NCI-H146 treated with DMSO at 0.1 percent for 48 hours (cell line): ENCODE measurements around the gene PLA2G4F.

Experiments used
- DNase-seq: peaks from one replicate; lab custom pipeline; 2025; ENCODE audit not compliant: unreplicated experiment; lab: John Stamatoyannopoulos, UW

The PLA2G4F gene

GRCh38 chr15:42163947-42164550 is 7.6 kb upstream of the PLA2G4F start:
- DNase-seq, result no peak

GRCh38 chr15:42163291-42163690 is 6.9 kb upstream of the PLA2G4F start:
- DNase-seq, result no peak

GRCh38 chr15:42160136-42160535 is 3.7 kb upstream of the PLA2G4F start:
- DNase-seq, result no peak

GRCh38 chr15:42159381-42160015 is 3.1 kb upstream of the PLA2G4F start:
- DNase-seq, result no peak

GRCh38 chr15:42158941-42159340 is 2.5 kb upstream of the PLA2G4F start:
- no peak for DNase-seq

- no peak for DNase-seq
Measured at GRCh38 chr15:42157981-42158765, 1.7 kb upstream of the PLA2G4F start.

- no peak for DNase-seq
Measured at GRCh38 chr15:42157381-42157780, 945 bp upstream of the PLA2G4F start.

GRCh38 chr15:42155546-42156242 is 742 bp downstream of the PLA2G4F start:
- DNase-seq, result peak; percentile 10

GRCh38 chr15:42154956-42155355 is 1.5 kb downstream of the PLA2G4F start:
- no peak for DNase-seq

GRCh38 chr15:42154212-42154941 is 2.1 kb downstream of the PLA2G4F start:
- DNase-seq, result no peak

GRCh38 chr15:42153874-42154211 is 2.6 kb downstream of the PLA2G4F start:
- DNase-seq, result no peak

- DNase-seq, result no peak
Measured at GRCh38 chr15:42152921-42153698, 3.3 kb downstream of the PLA2G4F start.

GRCh38 chr15:42152196-42152920 is 4.1 kb downstream of the PLA2G4F start:
- DNase-seq, result no peak

GRCh38 chr15:42151736-42152135 is 4.7 kb downstream of the PLA2G4F start:
- no peak for DNase-seq

GRCh38 chr15:42151141-42151561 is 5.3 kb downstream of the PLA2G4F start:
- DNase-seq, result no peak

GRCh38 chr15:42150219-42150970 is 6.0 kb downstream of the PLA2G4F start:
- no peak for DNase-seq

GRCh38 chr15:42149493-42150218 is 6.8 kb downstream of the PLA2G4F start:
- no peak for DNase-seq

- DNase-seq, result no peak
Measured at GRCh38 chr15:42148808-42149492, 7.5 kb downstream of the PLA2G4F start.
